A204.1 (cell line): ENCODE data around the gene MANSC4.

ENCODE experiments used
- FAIRE-seq: peaks from 2 replicates; lab custom pipeline; 2012; peaks lifted over from hg19 to GRCh38; lab: Jason Lieb, UNC

Gene MANSC4

DNA sequence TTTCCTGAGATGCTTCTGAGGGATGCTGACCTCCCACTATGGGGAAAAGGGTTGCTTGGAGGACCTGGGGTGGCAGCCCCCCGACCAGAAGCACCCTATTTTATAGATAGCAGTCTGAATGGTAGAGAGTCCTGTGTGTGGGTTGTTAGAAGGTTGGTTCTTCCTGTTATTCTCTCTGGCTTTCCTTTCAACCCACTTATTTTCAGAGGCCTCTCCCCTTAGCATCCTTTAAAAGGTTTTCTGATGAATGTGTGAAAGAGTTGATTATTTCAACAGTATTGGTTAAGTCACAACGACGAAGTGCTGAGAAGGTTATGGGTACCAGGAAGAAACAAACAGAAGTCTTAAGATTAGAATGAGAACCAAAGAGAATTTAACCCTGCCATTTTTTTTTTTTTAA, 20.8 kb upstream of the MANSC4 start:
- no peak for FAIRE-seq

DNA sequence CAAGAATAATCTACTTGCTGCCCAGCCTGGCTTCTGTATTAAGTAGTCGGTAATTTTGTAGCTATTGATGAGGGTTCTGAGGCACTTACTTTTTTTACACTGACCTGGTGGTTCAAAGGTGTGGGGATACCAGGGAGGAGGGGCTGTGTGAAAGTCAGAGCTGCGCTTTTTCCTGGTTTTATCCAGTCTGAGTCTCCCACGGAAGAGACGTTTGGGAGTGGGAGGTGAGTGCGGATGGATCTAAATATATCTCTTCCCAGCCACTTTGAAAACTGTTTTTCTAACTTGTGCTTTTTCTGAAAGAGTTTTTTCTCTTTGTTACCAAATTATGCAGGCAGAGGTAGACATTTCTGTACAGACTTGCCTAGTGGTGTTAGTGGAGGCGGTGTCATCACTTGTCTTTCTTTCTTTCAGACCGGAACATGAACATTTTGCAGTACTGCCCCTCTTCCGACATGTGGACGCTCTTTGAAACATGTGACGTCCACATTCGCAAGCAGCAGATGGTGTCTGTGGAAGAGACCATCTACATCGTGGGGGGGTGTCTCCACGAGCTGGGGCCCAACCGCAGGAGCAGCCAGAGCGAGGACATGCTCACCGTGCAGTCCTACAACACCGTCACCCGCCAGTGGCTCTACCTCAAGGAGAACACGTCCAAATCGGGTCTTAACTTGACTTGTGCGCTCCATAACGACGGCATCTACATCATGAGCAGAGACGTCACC, 17.4 kb upstream of the MANSC4 start:
- no peak for FAIRE-seq

DNA sequence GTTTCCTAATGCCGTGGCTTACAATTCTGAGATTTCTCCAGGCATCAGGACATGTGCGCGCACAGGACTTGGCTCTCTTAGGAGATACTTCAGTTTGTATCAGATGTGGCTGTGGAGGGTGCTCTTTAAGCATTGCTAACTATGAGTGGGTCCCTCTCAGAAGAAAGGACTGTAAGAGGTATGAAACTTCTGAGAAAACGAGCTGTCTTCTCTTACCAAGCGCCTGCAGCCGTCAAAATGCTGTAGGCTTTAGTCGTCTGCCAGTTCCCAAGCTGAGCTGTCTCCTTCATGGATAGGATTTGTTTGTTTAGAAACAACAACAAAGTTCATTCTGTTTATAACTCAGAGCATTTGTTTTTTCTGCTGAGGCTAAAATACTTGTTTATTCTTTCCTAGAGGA, 16.1 kb upstream of the MANSC4 start:
- no peak for FAIRE-seq

DNA sequence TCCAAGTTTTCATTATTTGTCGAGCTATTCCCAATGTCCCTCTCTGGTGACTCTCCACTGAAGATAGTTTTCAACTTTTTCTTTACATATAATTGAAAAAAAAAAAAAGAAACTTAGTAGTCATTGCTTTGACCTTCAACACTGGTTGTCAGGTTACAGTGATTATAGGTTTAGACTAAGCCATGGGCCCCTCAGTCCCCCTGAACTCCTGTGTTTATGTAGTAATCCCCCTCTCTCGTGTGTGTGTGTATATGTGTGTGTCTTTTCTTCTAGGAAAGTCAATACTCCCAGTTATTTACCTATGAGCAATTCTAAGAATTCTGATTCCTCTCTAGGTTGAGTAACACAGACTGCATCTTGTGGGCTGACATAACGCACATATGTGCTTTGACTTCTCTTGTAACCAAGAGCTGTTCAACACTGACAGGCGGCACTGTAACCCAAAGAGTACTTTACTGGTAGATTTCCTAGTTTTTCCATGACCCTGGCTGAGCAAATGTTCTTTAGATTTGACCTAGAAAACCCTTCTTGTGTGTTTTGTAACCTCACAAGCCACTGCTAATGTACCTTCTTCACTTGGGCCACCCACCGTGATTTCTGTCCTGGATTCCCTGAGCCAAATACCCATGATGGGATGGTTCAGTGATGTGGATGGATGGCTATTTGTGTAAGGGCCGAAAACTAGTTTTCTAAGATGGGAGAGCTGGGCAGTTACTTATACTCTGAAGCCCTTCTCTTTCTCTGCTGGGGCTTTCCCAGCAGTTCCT, 15.0 kb upstream of the MANSC4 start:
- FAIRE-seq = no peak

DNA sequence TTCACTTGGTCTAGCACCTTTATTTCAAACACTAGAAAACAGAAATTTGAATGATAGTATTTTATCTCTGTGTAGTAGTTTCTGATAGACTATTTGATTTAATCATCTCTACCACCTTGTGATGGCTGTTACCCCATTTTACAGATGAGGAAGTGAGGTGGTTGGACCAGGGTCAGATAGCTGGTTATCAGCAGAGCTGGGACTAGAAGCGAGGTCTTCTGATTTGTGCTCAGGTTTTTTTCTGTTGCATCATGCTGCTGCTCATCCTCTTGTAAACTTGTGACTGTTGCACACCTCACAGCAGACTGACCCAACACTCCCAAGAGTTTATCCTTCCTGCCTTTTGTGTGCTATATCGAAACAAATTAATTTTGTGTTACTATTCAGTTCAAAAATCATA, 10.1 kb upstream of the MANSC4 start:
- no peak for FAIRE-seq

DNA sequence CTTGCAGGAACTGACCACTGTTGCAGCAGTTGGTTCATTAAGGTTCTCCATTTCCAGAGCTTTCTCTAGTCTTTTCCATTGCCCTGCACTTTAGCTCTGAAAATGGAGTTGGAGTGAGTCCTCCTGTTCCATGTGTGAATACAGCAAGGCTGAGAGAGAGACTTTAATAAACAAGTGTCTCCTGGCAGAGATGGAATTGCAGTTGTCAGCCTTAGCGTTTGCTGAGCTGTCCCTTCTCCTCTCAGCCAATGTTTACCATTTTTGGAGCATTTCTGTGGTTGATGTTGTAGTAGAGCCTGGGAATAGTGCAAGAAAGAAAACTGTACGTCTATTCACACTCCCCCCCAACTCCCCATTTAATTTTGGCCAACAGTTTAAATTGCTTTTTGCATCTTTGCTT, 7.5 kb upstream of the MANSC4 start:
- FAIRE-seq = no peak

DNA sequence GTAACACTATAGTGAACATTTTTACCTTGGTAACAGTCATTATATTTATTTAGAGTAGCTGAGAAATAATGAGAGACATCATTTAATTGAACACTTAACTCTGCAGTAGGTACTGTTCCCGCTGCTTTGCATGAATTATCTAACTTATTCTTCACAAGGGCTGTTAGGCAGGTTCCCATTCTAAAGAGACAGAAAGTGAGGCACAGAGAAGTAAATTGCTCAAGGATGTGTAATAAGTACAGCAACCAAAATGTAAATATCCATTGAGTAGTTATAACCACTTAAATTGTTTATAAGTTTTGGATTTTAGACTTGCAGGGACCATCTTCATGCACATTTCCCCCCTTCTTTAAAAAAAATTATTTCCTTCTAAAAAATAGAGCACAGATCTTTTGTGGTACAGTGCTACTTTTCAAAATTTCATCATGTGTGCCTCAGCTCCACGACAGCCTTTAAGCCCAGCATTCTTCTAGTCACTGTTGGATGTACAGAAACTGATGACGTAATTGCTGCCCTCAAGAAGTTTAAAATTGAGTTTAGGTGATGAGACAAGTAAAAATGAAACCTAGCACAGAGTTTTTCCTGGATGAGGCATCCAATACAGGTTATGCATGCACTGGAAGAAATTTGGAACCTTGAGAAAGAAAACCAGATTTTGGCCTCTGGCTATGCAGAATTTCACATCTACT, 6.0 kb upstream of the MANSC4 start:
- no peak for FAIRE-seq

DNA sequence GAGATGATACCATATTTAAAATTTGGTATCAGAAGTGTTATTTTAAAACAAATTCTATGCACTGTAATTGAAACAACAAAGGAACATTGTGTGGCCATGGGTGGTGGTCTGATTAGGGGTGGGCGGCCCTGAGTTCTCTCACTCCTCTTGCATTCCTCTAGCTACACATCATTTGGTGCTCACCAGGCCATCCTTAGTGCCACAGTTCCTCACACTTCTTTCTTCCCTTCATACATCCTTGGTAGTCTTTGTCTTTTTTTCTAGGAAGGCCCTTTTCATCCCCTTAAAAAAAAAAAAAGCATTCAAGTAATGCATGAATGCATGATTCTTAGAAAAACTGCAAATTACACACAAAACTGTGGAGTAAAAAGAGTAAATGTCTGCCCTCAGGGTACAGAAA, 2.4 kb upstream of the MANSC4 start:
- FAIRE-seq = no peak

DNA sequence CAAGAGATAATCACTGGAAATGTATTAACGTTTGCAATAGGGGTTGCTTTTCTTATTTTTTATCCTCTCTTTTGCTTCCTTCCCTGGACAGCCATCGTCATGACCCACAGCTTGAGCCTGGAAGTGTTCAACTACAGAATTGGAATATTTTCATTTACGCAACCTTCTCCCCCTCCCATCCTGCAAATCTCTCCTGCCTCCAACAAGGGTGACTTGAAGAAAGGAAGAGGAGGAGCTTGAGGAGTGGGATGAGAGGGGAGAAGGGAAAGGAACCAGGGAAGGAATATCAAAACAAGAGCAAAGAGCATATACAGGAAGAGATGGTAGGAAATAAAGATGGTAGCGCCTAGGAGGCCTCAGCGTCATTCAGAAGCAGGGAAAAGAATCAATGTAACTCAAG, 1.6 kb upstream of the MANSC4 start:
- no peak for FAIRE-seq

DNA sequence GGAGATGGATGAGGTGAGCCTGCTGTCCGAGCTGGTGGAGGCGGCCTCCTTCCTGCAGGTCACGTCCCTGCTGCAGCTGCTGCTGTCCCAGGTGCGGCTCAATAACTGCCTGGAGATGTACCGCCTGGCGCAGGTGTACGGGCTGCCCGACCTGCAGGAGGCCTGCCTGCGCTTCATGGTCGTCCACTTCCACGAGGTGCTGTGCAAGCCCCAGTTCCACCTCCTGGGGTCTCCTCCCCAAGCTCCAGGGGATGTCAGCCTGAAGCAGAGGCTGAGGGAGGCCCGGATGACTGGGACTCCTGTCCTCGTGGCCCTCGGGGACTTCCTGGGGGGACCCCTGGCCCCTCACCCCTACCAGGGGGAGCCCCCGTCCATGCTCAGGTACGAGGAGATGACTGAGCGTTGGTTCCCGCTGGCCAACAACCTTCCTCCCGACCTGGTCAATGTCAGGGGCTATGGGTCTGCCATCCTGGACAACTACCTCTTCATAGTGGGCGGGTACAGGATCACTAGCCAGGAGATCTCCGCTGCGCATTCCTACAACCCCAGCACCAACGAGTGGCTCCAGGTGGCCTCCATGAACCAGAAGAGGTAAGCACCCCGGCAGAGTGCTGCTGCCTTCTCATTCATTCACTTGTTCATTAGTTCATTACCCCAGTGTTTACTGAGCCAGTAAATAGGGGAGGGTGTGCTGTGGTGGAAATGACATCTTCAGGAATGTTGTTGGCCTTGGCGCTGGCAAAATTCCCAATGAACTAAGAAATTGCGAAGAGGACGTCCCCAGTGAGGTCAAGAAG, 774 bp upstream of the MANSC4 start:
- FAIRE-seq = no peak

DNA sequence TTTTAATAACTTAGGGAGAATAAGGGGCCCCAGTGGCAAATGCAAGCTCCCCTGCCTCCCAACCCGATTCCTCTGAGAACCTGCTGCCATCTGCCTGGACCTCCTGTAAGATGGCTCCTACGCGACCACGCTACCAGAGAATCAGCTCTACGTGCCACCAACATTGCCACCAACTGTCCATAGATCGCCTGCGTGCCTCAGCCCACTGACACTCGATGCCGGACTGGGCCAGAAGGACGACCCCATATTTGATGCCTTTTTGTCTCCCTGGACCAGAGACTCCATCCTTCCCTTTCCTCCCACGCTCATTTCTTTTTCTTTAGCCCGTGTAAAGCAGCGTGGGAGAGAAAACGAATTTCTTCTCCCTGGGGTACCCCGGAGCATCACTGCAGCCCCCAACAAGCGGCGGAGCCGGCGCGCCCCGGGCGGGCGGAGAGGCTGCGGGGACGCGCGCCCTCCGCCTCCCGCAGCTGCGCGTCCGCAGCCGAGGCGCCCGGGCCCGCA, 568 bp downstream of the MANSC4 start:
- FAIRE-seq = no peak

DNA sequence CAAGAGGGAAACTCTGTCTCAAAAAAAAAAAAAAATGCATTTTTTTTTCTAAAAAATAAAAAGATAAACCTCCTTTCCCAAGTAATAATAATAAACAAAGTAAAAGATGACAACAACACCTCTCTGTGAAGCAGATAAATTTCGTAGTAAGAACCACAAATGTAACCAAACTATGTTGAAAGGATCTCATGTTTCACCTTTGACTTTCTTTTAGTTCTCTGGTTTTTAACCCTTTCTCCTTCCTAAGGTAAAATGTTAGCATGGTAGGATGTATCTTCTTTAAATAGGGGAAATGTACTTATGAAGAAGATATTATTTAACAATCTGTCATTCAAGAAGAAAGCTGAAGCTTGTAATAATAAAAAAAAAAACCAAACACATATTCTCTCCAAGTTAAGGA, 1.8 kb downstream of the MANSC4 start:
- FAIRE-seq = no peak

DNA sequence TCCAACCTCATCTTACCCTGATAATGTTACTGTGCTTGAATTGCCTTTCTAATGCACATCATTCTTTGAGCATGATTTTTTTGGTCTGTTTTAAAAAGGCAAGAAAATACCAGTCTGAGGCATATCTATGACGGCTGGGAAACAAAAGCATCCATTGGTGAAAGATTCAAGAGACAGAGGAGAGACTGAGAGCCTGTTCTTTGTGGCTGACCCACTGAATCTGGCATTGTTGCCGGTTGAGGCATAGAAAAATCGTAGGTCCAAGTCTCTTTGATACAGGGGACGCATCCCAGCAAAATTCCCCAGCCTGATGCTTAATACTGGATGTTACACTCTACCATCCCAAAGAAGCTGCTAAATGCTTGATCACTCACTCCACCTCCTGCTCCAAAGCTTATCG, 2.9 kb downstream of the MANSC4 start:
- FAIRE-seq = no peak

DNA sequence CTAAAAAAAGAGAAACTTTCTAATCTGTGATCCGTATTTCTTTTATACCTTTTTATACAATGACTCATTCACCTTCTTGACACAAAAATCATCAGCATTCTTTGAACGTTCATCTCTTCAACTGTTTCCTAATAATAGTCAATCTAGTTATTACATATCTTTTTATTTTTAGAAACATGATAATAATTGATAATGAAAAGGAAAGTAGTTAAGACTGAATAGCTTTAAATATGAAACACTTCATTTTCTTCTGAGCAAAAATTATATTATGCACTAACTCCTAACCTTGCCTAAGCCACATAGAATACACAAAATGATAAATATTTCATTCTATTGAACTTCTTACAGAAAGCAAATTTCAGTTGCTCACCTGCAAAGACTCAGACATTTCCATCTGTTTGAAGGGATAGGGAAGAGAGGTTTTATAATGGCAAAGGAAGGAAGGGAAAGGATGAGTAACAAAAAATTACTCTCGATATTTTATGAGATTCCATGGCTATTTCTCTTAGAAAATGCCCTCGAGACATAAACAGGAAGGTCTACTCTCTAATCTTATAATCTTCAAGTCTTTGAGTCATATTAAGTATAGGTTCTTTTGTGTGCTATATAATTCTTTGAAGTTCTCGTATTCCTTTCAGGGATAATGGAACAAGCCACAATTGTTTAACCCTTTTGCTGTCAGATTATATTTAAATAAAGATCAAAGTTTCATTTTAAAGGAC, 7.5 kb downstream of the MANSC4 start:
- no peak for FAIRE-seq

DNA sequence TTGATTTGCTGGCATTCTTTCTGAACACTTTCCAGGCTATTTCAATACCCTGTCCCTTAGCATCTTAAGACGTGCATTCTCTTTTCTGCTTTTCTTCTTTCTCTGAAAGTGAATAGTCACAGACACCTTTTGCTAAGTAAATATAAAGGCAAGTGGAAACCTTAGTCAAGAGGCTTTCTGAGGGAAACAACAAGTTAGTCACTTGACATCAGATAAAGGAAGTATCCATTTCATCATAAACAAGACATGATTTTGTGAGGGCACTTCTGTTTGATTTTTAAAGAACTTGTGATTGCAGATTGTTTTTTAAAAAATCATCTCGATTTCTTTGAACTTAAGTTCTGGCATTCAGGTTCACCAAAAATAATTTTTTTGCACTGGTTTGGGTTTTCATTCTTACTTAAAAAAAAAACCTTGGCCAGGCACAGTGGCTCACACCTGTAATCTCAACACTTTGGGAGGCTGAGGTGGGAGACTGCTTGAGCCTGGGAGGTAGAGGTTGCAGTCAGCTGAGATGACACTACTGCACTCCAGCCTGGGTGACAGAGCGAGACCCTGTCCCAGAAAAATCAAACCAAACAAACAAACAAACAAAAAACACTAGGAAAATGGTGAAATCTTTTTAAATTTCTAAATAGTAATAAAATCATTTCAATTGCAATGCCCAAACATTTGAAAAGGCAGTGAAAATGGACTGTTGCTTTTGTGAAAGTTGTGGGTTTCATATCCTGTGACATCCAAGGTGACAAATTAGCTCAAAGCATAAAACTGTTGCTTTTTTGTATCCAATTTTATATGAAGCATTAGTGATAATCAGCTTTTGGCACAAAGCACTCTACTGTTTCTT, 8.3 kb downstream of the MANSC4 start:
- no peak for FAIRE-seq

DNA sequence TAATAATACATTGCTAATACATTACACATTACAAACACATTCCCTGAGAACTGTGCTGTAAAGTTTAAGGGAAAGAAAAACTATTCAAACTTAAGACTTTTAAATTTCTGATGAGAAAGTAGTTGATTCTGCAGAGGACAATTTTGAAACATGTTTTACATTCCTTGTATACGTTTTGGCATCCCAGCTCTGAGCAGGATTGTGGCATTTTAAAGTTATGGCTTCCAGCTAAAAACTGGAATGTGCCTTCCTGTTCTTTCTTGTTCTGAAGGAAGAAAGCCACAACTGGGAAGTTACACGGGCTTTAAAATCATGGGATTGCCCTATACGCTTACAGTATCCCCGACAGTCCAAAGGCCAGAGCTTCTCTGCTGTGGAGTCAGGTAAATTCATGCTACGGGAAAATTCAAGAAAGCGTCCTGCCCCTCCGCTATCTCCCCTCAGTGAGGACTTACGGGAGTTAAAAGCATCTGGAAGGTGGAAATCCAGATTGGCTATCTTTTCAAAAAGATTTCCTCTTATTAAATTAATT, 10.8 kb downstream of the MANSC4 start:
- no peak for FAIRE-seq

DNA sequence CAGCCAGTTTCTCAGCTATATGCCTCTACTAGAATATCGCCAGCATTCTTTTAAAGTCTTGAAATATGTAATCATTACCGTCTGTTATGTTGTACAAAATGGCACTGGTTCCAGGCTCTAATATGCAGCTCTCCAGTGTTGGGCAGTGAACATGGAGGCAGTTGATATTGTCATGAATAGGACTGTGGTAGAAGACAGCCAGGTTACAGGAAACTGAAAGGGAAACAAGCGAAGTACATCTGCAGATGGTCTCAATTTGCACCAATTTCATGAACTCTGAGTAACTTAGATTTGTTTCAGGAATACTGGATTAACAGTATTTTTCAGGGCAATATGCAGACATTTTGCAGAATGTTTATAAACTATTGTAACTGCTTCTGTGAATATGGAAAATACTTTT, 13.4 kb downstream of the MANSC4 start:
- FAIRE-seq = no peak

DNA sequence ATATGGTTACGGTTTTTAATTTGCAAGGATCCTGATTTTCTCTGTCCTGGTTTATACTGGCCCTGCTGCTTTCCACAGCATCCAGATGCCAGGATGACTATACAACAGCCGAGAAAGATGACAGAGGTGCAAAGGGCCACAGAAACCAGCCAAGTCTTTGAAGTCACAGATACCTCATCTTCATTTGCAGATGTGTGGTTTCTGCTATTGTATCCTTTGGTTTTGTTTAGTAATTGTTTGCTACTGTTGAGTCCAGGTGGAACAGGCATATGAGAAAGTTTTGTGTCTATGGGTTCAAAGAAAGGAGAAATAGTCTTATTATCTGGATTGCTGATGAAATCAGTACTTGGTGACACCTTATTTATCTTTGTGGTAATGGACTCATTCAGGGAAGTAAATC, 17.3 kb downstream of the MANSC4 start:
- no peak for FAIRE-seq

DNA sequence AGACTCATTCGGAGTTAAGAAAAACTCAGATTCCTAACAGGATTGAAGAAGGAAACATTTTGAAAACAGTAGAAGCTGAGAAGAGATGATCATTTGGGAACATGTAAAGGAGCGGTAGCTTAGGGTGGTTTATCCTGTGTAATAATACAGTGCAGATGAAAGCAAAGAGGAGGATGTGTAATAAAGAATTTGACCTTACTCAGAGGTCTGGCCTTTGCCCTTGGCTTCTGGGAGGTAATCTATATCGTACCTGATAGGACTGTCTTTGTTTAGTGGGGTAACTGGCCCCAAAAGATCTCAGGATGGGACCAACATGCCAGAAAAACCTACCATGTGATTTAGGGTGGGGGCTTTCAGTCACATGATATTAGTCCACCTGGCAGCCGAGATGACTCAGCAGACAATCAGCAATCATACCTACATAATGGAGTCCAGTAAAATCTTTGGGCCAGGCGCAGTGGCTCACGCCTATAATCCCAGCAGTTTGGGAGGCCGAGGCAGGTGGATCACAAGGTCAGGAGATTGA, 23.3 kb downstream of the MANSC4 start:
- no peak for FAIRE-seq

DNA sequence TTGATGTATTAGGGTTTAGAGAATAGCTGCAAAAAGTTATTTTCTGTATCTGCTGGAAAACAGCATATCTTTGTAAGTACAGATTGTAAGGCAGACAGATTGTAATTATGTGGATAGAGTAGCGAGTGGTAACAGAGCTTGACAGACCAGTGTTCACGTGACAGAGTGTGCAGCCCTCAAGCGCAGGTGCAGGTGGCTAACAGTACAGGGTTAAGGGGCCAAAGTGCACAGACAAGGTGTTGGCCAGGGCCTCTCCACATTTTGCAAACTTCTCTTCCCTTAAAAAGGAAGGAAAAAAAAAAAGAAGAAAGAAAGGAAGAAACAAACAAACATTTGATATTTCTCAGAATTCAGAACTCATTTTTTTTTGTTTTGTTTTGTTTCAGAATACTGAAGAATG, 25.2 kb downstream of the MANSC4 start:
- no peak for FAIRE-seq
